Adrenal gland (tissue), 12 donors: ENCODE data around the gene NHSL2. TPM values are rescaled to one million over a fixed set of nuclear protein-coding genes. Genes with fewer than 3 reads are reported as not detected.

Experiments used
- DNase-seq, 7 donors: peaks; one replicate each; pipeline ENCODE4 v3.0.0-alpha.2; 2019 to 2020
- H3K27ac ChIP-seq, 5 donors: fragments of 200-600 bp; sonication (generic) in 4 of 5; 1 replicate in 3 of 5; 2 replicates in 2 of 5; pipeline versions ENCODE4 v1.5.1 to v1.8.0; 2016 to 2020; ENCODE audit warnings: mild to moderate bottlenecking in 1 of 5
- H3K27me3 ChIP-seq: fragments of 200-600 bp; 2 replicates; pipeline ENCODE4 v1.8.0; 2021
- H3K36me3 ChIP-seq, 2 donors: fragments of 200-600 bp; replicated peaks in 1 of 2; 1 replicate in 1 of 2; 2 replicates in 1 of 2; pipeline versions ENCODE4 v1.5.1 to v1.8.0; 2018 to 2022
- H3K4me1 ChIP-seq, 2 donors: fragments of 200-600 bp; replicated peaks in 1 of 2; 1 replicate in 1 of 2; 2 replicates in 1 of 2; pipeline versions ENCODE4 v1.5.1 to v1.8.0; 2018 to 2021
- H3K4me3 ChIP-seq, 4 donors: fragments of 200-600 bp; sonication (generic) in 3 of 4; one replicate each; pipeline ENCODE4 v1.5.1; 2016 to 2018
- H3K9me3 ChIP-seq, 3 donors: fragments of 200-600 bp; sonication (generic) in 1 of 3; replicated peaks in 1 of 3; 1 replicate in 2 of 3; 2 replicates in 1 of 3; pipeline versions ENCODE4 v1.5.1 to v1.8.0; 2016 to 2021
- CTCF ChIP-seq, 6 experiments: fragments of 450-650 bp in 4 of 6; fragments of 200-600 bp in 2 of 6; sonication (generic) in 1 of 6; IDR thresholded peaks; 1 replicate in 5 of 6; 2 replicates in 1 of 6; pipeline versions ENCODE4 v1.5.1 to v1.8.0; 2016 to 2021; ENCODE audit warnings: antibody characterized with exemption in 6 of 6, mild to moderate bottlenecking in 2 of 6, moderate library complexity in 1 of 6
- POLR2A ChIP-seq, 2 donors: fragments of 450-650 bp; IDR thresholded peaks; one replicate each; pipeline ENCODE4 v1.6.1; 2017; ENCODE audit warnings: antibody characterized with exemption in 2 of 2, mild to moderate bottlenecking in 2 of 2, moderate library complexity in 1 of 2
- WGBS, 4 donors: extraction: QIAGEN DNeasy Blood & Tissue Kit in 2 of 4; methylation state at CpG; one replicate each; pipeline versions ENCODE4 v1.1.5 to v1.1.7; 2013 to 2017; 5-methylcytosine and 5-hydroxymethylcytosine counted together
- intact Hi-C, 2 donors: fragments of 100-400 bp; cut with DNase I; formaldehyde crosslinking; loops; one replicate each; pipeline versions ENCODE4 v1.14.1 to v1.15.0; 2022 to 2023
- polyA plus RNA-seq, 3 donors: library from polyadenylated mRNA; stranded (reverse); fragments of 200-250 nt in 2 of 3; fragments of 350-450 nt in 1 of 3; fragmentation: Illumina TruSeq in 1 of 3; extraction: RNeasy Lipid Tissue Mini Kit (QIAGEN cat#74804) in 1 of 3; gene quantifications; one replicate each; pipeline ENCODE4 v1.2.3, GENCODE V29; 2013 to 2014
- total RNA-seq, 9 donors: library from RNA; depleted of rRNA in 4 of 9; stranded (reverse); fragments of >200 nt in 4 of 9; fragments of 120-200 nt in 1 of 9; fragmentation: NEBNext Ultra II Directional in 1 of 9; extraction: Animal tissue kit (Norgen Biotek cat#: 25700) in 1 of 9; gene quantifications; one replicate each; pipeline versions ENCODE4 v1.1.0 to v1.2.4, GENCODE V29; 2013 to 2023
- donor health status: healthy with polysubstance abuse.
- donor health status: Bipolar disorder and iron deficiency.
- donor health status: DM: yes; HTN: yes; CAD: no.
- donor health status: DM: no; HTN: no; CAD: no.
- donor health status: DM: no; HTN: no; CAD: no.
- donor health status: DM: yes; HTN: yes; CAD: no.

Gene NHSL2
- total and polyA plus RNA-seq, 12 donors, result 1.3 to 18.2 (median 4.8) TPM

GRCh38 chrX:72100824-72101351, 190.2 kb downstream of the NHSL2 start:
- WGBS, 4 donors, result 62 to 80% (median 73%) methylated on average over 5 to 9 of the region's 9 CpGs
- no peak overlapping the region for H3K27ac ChIP-seq
- H3K4me1 ChIP-seq, result no peaks in the 10 kb centered on the region
- no peak for DNase-seq
- TF ChIP-seq POLR2A (IDR thresholded peaks at IDR 0.05) (no peak), CTCF (IDR thresholded peaks at IDR 0.05) (no peak)
- H3K9me3 ChIP-seq, result no peaks in the 10 kb centered on the region
- H3K36me3 ChIP-seq, result no peaks in the 10 kb centered on the region
- intact Hi-C loops, result no loop called here
- H3K4me3 ChIP-seq, result no peak overlapping the region
- H3K27me3 ChIP-seq, result peaks cover 30% of the 10 kb centered on the region

GRCh38 chrX:72101597-72102037, 191.0 kb downstream of the NHSL2 start:
- DNase-seq, result no peak
- Histone ChIP-seq H3K27ac (no peak overlapping the region), H3K9me3 (no peaks in the 10 kb centered on the region), H3K27me3 (peaks cover 30% of the 10 kb centered on the region), H3K4me1 (no peaks in the 10 kb centered on the region), H3K36me3 (no peaks in the 10 kb centered on the region), H3K4me3 (no peak overlapping the region)
- intact Hi-C loops, result no loop called here
- WGBS, 4 donors, result 41 to 100% (median 60%) methylated on average over 1 to 4 of the region's 4 CpGs
- TF ChIP-seq POLR2A (IDR thresholded peaks at IDR 0.05) (no peak), CTCF (IDR thresholded peaks at IDR 0.05) (no peak)

- no peak for TF ChIP-seq POLR2A (IDR thresholded peaks at IDR 0.05)
- no peak for TF ChIP-seq CTCF (IDR thresholded peaks at IDR 0.05)
- DNase-seq, result no peak
- intact Hi-C loops, result no loop called here
- no peak overlapping the region for H3K4me3 ChIP-seq
- H3K4me1 ChIP-seq, result no peaks in the 10 kb centered on the region
- peaks cover 30% of the 10 kb centered on the region for H3K27me3 ChIP-seq
- H3K9me3 ChIP-seq, result no peaks in the 10 kb centered on the region
- WGBS, 4 donors, result 63 to 79% (median 75%) methylated on average over 1 to 2 of the region's 2 CpGs
- H3K27ac ChIP-seq, result no peak overlapping the region
- H3K36me3 ChIP-seq, result no peaks in the 10 kb centered on the region
These were observed 191.5 kb downstream of the NHSL2 start for GRCh38 chrX:72102126-72102525.

GRCh38 chrX:72102760-72103159, 192.1 kb downstream of the NHSL2 start:
- WGBS, 4 donors, result 56 to 69% (median 67%) methylated on average over 2 to 4 of the region's 4 CpGs
- H3K4me3 ChIP-seq, result no peak overlapping the region
- intact Hi-C loops, result no loop called here

More at GRCh38 chrX:72102760-72103159, 192.1 kb downstream of the NHSL2 start:
- Histone ChIP-seq H3K27ac (no peak overlapping the region), H3K36me3 (no peaks in the 10 kb centered on the region), H3K27me3 (peaks cover 30% of the 10 kb centered on the region), H3K4me1 (no peaks in the 10 kb centered on the region), H3K9me3 (no peaks in the 10 kb centered on the region)
- DNase-seq, result no peak
- TF ChIP-seq CTCF (IDR thresholded peaks at IDR 0.05) (no peak), POLR2A (IDR thresholded peaks at IDR 0.05) (no peak)
